ENCODE data around the gene AIFM1.

AIFM1 gene

GRCh38 chrX:130114141-130114588, 51.5 kb downstream of the AIFM1 start:
- DNase-seq (ENCODE audit: low read depth) = no peak

GRCh38 chrX:130111220-130112154, 54.2 kb downstream of the AIFM1 start:
- H3K4me3 ChIP-seq (ENCODE audit: low read depth, low read length) = peak overlapping the region; percentile 28
- DNase-seq (ENCODE audit: low read depth) = no peak
- TF ChIP-seq CTCF (IDR thresholded peaks at IDR 0.05; ENCODE audit: low read depth, low read length, missing control alignments) = no peak

More at GRCh38 chrX:130114141-130114588, 51.5 kb downstream of the AIFM1 start:
- H3K4me3 ChIP-seq (ENCODE audit: low read depth, low read length) = no peak overlapping the region
- TF ChIP-seq CTCF (IDR thresholded peaks at IDR 0.05; ENCODE audit: low read depth, low read length, missing control alignments) = no peak

- DNase-seq (ENCODE audit: low read depth) = no peak
- no peak for TF ChIP-seq CTCF (IDR thresholded peaks at IDR 0.05; ENCODE audit: low read depth, low read length, missing control alignments)
- H3K4me3 ChIP-seq (ENCODE audit: low read depth, low read length) = peak within 1 kb of the TSS; percentile 67
Measured at GRCh38 chrX:130110379-130111219, 55.0 kb downstream of the AIFM1 start, which contains the start of gene ELF4. ELF4 (minus strand) TSS chrX:130110497; CDS start chrX:130081330, 29,167 bp downstream.

DNA sequence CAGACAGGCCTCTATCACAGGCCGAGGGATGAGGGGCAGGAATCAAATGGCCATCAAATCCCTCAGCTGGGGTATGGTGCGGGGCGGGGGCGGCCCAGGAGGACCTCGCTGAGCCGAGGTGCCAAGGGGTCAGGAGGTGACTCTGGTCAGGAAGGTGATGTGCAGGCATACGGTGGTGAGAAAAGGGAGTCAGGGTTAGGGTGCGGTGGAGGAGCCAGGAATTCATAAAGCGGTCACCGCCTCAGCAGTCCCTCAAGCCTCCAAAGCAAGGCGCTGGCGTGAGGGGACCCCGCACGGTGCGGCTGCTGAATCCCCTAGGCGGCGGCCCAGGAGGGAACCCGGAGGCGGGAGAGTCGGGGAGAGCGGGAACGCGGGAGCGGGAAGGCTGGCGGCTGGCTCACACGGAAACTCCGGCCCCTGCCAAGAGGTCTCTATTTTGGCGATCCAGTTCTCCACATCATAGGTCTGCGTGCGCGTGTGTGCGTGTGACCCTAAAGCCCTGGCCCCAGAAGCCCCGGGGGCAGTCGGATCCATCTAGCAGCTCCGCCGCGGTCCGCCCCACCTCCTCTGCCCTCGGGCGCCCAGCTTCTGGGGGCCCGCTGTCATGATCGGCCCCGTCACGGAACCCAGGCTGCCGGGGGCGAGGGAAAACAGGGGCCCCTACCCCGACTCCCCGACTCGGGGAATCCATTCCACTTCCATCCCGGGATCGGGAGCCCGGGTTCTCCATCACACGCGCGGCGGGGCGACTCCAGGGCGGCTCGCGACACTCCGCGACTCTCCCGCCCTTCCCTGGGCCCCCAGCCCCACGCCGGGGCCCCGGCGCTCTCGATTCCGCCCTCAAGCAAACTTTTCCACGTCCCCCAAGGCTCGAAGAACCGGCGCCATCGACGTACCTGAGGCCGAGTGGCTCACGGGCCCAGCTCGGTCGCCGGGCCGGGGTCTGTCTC, 55.9 kb downstream of the AIFM1 start:
- peak overlapping the region; percentile 67 for H3K4me3 ChIP-seq (ENCODE audit: low read depth, low read length)
- no peak for DNase-seq (ENCODE audit: low read depth)
- no peak for TF ChIP-seq CTCF (IDR thresholded peaks at IDR 0.05; ENCODE audit: low read depth, low read length, missing control alignments)

DNA sequence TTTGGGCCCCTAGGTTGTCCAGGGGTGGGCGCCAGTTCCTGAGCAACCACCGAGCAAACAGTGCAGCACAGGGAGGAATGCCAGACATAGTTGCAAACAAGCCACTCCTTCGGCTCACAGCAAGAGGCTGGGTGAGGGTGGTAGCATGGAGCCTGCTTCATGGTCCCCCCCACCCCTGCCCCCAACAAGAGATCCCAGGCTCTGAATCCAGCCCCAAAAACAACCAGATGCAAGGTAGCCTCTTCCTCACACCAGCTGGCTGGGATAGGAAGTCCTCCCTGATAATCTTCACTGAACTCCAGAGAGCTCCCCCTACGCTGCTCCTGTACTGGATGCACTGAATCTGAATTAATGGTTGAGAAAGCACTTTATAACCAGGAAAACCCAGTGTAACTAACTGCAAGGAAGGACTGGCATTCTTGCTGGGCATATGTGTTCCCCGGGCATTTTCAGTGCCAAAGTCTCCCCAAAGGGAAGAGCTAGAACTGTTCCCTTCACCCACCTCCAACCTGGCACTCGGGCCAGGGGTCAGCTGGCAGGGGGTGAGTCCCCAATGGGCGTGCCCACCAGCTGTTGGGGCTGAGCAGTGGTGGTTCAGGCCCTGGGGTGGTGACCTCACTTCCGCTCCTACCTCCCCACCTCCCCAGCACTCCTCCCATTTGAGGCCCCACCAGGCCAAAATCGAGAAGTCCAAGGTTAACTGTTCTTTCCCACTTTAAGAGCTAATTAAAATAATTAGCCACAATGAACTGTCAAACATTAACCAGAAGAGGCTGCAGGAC, 56.8 kb downstream of the AIFM1 start:
- TF ChIP-seq CTCF (IDR thresholded peaks at IDR 0.05; ENCODE audit: low read depth, low read length, missing control alignments) = no peak
- no peak for DNase-seq (ENCODE audit: low read depth)
- H3K4me3 ChIP-seq (ENCODE audit: low read depth, low read length) = peak overlapping the region; percentile 67
